GM18507 (cell line): Measurements from ENCODE around the gene ANKFN1.
"Not testable (repeated sequence)": the region's sequence is repeated elsewhere in the genome, so short reads cannot be mapped to it uniquely, and the experiment has no call there.

Experiments
- DNase-seq: peaks from one replicate; pipeline ENCODE4 v3.0.0; 2011; ENCODE audit warnings: low read depth; ENCODE audit not compliant: insufficient read length; ENCODE audit errors: extremely low spot score
- FAIRE-seq: peaks from 2 replicates; lab custom pipeline; 2011; peaks lifted over from hg19 to GRCh38; lab: Jason Lieb, UNC

Gene ANKFN1

GRCh38 chr17:56262803-56263202 lies 109.5 kb downstream of the ANKFN1 start:
- FAIRE-seq: no peak

GRCh38 chr17:56269556-56270389 lies 116.5 kb downstream of the ANKFN1 start:
- DNase-seq (no peak), FAIRE-seq (no peak)

More at GRCh38 chr17:56262803-56263202, 109.5 kb downstream of the ANKFN1 start:
- no peak for DNase-seq

GRCh38 chr17:56274491-56274890 lies 121.2 kb downstream of the ANKFN1 start:
- DNase-seq (no peak), FAIRE-seq (no peak)

GRCh38 chr17:56284482-56284881 lies 131.2 kb downstream of the ANKFN1 start:
- FAIRE-seq (no peak), DNase-seq (no peak)

GRCh38 chr17:56288786-56289185 lies 135.5 kb downstream of the ANKFN1 start:
- not testable (repeated sequence) for DNase-seq, FAIRE-seq

- FAIRE-seq: no peak
- no peak for DNase-seq
Observed at GRCh38 chr17:56289321-56289720, 136.0 kb downstream of the ANKFN1 start.

- DNase-seq (no peak), FAIRE-seq (no peak)
Observed at GRCh38 chr17:56290101-56290801, 137.0 kb downstream of the ANKFN1 start.

- no peak for FAIRE-seq
Observed at GRCh38 chr17:56290802-56291118, 137.5 kb downstream of the ANKFN1 start.

GRCh38 chr17:56291226-56291805 lies 138.0 kb downstream of the ANKFN1 start:
- FAIRE-seq (no peak), DNase-seq (no peak)

More at GRCh38 chr17:56290802-56291118, 137.5 kb downstream of the ANKFN1 start:
- DNase-seq: no peak

- DNase-seq: no peak
- FAIRE-seq: no peak
Observed at GRCh38 chr17:56292010-56292409, 138.7 kb downstream of the ANKFN1 start.

- FAIRE-seq: no peak
Observed at GRCh38 chr17:56292578-56292977, 139.3 kb downstream of the ANKFN1 start.

GRCh38 chr17:56297184-56297583 lies 143.9 kb downstream of the ANKFN1 start:
- no peak for DNase-seq

More at GRCh38 chr17:56292578-56292977, 139.3 kb downstream of the ANKFN1 start:
- no peak for DNase-seq

GRCh38 chr17:56298846-56299245 lies 145.6 kb downstream of the ANKFN1 start:
- FAIRE-seq: no peak

More at GRCh38 chr17:56297184-56297583, 143.9 kb downstream of the ANKFN1 start:
- no peak for FAIRE-seq

GRCh38 chr17:56300144-56300543 lies 146.9 kb downstream of the ANKFN1 start:
- no peak for FAIRE-seq
- no peak for DNase-seq

More at GRCh38 chr17:56298846-56299245, 145.6 kb downstream of the ANKFN1 start:
- DNase-seq: no peak

- FAIRE-seq: no peak
- no peak for DNase-seq
Observed at GRCh38 chr17:56305007-56305406, 151.7 kb downstream of the ANKFN1 start.

GRCh38 chr17:56309897-56310296 lies 156.6 kb downstream of the ANKFN1 start:
- FAIRE-seq: no peak
- DNase-seq: no peak

- DNase-seq (no peak), FAIRE-seq (no peak)
Observed at GRCh38 chr17:56310782-56311181, 157.5 kb downstream of the ANKFN1 start.

GRCh38 chr17:56313201-56313600 lies 159.9 kb downstream of the ANKFN1 start:
- DNase-seq (no peak), FAIRE-seq (no peak)

- FAIRE-seq (no peak), DNase-seq (no peak)
Observed at GRCh38 chr17:56314026-56314425, 160.8 kb downstream of the ANKFN1 start.

GRCh38 chr17:56314984-56315602 lies 161.8 kb downstream of the ANKFN1 start:
- no peak for DNase-seq
- FAIRE-seq: no peak
